Measurements from ENCODE around the gene PLEKHA6. TPM values are rescaled to one million over a fixed set of nuclear protein-coding genes. Genes with fewer than 3 reads are reported as not detected.

The PLEKHA6 gene
- total RNA-seq, 1 donor from 2014 or later: 15.4 TPM

- no peak overlapping the region for H3K4me3 ChIP-seq (ENCODE audit: low read depth, low read length)
- H3K36me3 ChIP-seq (ENCODE audit: control insufficient read depth, insufficient read depth, low read length): peaks cover 1% of the 10 kb centered on the region
- peaks cover 6% of the 10 kb centered on the region for H3K27me3 ChIP-seq (ENCODE audit: control insufficient read depth, insufficient read depth, low read length)
- TF ChIP-seq CTCF (IDR thresholded peaks at IDR 0.05; ENCODE audit: insufficient read depth, low read length, poor library complexity, severe bottlenecking): no peak
- no peak for DNase-seq (ENCODE audit: low read depth)
Measured at GRCh38 chr1:204278251-204278650, 81.5 kb downstream of the PLEKHA6 start.

GRCh38 chr1:204277563-204278219, 82.0 kb downstream of the PLEKHA6 start:
- TF ChIP-seq CTCF (IDR thresholded peaks at IDR 0.05; ENCODE audit: insufficient read depth, low read length, poor library complexity, severe bottlenecking): no peak
- H3K4me3 ChIP-seq (ENCODE audit: low read depth, low read length): no peak overlapping the region
- peaks cover 1% of the 10 kb centered on the region for H3K36me3 ChIP-seq (ENCODE audit: control insufficient read depth, insufficient read depth, low read length)
- H3K27me3 ChIP-seq (ENCODE audit: control insufficient read depth, insufficient read depth, low read length): peaks cover 6% of the 10 kb centered on the region
- no peak for DNase-seq (ENCODE audit: low read depth)

GRCh38 chr1:204275695-204276370, 83.9 kb downstream of the PLEKHA6 start:
- H3K27me3 ChIP-seq (ENCODE audit: control insufficient read depth, insufficient read depth, low read length): peaks cover 4% of the 10 kb centered on the region

GRCh38 chr1:204274446-204274845, 85.3 kb downstream of the PLEKHA6 start:
- H3K27me3 ChIP-seq (ENCODE audit: control insufficient read depth, insufficient read depth, low read length): peaks cover 4% of the 10 kb centered on the region
- no peak for DNase-seq (ENCODE audit: low read depth)
- no peak for TF ChIP-seq CTCF (IDR thresholded peaks at IDR 0.05; ENCODE audit: insufficient read depth, low read length, poor library complexity, severe bottlenecking)

More at GRCh38 chr1:204275695-204276370, 83.9 kb downstream of the PLEKHA6 start:
- no peak for DNase-seq (ENCODE audit: low read depth)
- H3K4me3 ChIP-seq (ENCODE audit: low read depth, low read length): no peak overlapping the region
- peaks cover 1% of the 10 kb centered on the region for H3K36me3 ChIP-seq (ENCODE audit: control insufficient read depth, insufficient read depth, low read length)
- no peak for TF ChIP-seq CTCF (IDR thresholded peaks at IDR 0.05; ENCODE audit: insufficient read depth, low read length, poor library complexity, severe bottlenecking)

GRCh38 chr1:204272505-204272904, 87.2 kb downstream of the PLEKHA6 start:
- no peak for TF ChIP-seq CTCF (IDR thresholded peaks at IDR 0.05; ENCODE audit: insufficient read depth, low read length, poor library complexity, severe bottlenecking)
- H3K36me3 ChIP-seq (ENCODE audit: control insufficient read depth, insufficient read depth, low read length): peaks cover 1% of the 10 kb centered on the region
- no peak for DNase-seq (ENCODE audit: low read depth)
- H3K27me3 ChIP-seq (ENCODE audit: control insufficient read depth, insufficient read depth, low read length): no peaks in the 10 kb centered on the region
- H3K4me3 ChIP-seq (ENCODE audit: low read depth, low read length): no peak overlapping the region

More at GRCh38 chr1:204274446-204274845, 85.3 kb downstream of the PLEKHA6 start:
- no peak overlapping the region for H3K4me3 ChIP-seq (ENCODE audit: low read depth, low read length)
- H3K36me3 ChIP-seq (ENCODE audit: control insufficient read depth, insufficient read depth, low read length): peaks cover 1% of the 10 kb centered on the region

Measured in kidney epithelial cell (primary cell).